Measurements from ENCODE around the gene LRRC37A2.
"Not testable (repeated sequence)": the region's sequence is repeated elsewhere in the genome, so short reads cannot be mapped to it uniquely, and the experiment has no call there.

The LRRC37A2 gene

DNA sequence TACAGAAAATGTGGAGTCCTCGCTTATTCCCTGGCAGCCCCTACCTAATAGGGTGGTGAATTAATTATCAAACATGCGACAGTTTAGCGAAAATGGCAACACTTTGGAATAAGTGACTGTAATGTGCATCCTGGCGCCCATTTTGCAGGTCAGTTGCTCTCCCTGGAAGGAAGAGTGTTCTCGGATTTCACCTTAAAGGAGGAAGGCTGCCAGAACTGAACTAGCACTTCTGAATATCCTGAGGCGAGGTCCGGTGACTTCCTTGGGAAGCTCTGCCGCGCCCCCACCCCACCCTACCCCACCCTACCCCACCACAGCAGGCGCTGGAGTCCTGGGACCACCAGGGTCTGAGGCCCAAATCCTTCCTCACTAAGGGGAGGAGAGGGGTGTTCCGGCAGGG is at the start of gene LRRC37A2:
Gene LRRC37A2 (plus strand): TSS at position 301 of the 400 bp plus-strand sequence. CDS start 245 bp downstream, outside the sequence.
- DNase-seq, result not testable (repeated sequence)

DNA sequence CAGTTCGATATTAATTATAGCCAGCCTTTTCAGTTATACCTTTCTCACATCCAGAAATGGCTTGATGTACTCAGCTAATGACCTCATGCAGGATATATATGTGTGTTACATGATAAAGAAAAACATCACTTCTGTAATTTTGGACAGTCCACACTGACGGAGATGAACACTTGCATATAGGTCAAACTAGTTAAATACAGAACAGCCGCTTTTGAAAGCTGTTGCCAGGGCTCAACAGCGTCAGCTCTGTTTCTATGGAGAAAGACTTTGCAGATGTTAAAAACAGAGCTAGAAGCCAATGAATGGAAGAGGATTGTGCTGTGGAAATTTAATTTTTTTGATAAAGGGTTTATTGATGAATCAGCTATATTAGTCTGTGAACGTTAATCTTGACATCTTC is 44.6 kb upstream of the LRRC37A2 start:
- not testable (repeated sequence) for DNase-seq

DNA sequence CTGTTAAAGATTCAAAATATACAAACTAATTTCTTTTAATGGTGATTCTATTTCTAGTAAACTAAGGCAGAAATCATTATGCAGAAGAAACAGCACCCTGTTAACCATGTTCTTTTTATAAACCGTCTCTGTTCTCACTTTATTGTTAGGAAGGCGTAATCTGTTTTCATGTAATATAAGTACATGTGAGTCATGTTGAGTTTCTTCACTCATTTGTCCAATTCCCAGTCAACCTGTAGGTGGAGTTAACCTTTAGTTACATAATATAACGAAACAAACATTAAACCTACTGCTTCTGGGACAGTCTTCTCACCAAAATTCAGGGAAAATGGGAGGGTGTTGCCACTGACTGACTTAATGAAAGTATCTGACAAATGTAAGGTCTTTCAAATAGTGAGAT is 37.8 kb upstream of the LRRC37A2 start:
- not testable (repeated sequence) for DNase-seq

DNA sequence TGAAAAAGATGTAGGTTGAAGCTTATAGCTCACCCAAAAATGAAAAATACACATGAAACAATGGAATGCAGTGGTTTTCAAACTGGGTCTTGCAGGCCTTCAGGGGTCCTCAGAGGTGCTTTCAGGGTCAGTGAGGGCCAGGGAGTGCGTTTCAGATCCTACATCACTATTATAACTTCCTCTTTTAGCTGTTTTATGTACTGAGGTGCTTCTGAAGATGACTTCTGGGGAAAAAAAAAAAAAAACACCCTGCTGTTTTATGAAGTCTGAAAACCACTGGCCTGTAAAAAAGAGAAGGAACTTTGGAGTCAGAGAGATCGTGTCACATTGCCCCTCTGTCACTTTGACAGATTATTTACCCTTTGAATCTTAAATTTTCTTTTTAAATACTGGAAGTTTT is 36.7 kb upstream of the LRRC37A2 start:
- DNase-seq, result not testable (repeated sequence)

DNA sequence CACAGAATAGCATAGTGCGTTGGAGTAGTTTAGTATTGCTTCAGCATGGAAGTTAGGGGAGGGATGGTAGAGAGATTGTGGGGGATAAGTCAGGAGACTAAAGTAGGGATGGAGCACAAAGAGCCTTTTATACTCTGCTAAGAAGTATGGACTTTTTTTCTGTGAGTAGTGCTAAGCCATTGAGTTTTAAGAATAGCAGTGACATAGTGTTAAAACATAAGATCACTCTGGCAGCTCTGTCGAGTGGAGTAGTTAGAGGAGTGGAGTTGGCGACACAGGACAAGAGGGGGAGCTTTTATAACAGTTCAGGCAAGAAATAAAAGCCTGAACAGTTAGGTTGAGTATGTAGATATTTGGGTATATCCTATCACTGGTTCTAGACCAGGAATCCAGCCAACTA is 33.4 kb upstream of the LRRC37A2 start:
- not testable (repeated sequence) for DNase-seq

DNA sequence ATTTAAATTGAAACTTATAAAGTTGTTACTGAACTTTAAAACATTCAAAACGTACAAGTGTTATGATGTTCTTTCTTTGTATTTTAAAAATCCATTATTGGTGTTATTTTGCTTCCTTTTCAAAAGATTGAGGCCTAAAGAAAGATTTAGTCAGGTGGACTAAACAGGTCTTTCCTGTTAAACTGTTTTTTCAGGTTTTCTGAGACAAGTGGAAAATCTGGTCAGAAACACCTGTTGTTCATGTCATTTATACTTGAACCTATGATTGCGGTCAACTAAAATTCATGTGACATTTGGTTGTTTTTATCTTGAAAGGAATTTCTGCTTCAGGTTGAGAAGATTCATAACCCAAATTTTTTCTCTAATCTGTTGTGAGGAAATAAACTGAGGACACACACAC is 31.0 kb upstream of the LRRC37A2 start:
- not testable (repeated sequence) for DNase-seq

DNA sequence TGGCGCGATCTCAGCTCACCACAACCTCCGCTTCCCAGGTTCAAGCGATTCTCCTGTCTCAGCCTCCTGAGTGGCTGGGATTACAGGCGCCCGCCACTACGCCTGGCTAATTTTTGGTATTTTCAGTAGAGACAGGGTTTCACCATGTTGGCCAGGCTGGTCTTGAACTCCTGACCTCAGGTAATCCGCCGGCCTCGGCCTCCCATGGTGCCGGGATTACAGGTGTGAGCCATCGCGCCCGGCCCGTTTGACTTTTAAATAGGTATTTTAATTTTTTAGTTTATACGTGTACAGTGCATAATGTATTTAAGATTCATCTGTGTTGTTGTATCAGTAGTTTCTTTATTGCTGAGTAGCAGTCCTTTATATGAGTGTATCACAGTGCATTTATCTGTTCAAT is 20.2 kb upstream of the LRRC37A2 start:
- not testable (repeated sequence) for DNase-seq

DNA sequence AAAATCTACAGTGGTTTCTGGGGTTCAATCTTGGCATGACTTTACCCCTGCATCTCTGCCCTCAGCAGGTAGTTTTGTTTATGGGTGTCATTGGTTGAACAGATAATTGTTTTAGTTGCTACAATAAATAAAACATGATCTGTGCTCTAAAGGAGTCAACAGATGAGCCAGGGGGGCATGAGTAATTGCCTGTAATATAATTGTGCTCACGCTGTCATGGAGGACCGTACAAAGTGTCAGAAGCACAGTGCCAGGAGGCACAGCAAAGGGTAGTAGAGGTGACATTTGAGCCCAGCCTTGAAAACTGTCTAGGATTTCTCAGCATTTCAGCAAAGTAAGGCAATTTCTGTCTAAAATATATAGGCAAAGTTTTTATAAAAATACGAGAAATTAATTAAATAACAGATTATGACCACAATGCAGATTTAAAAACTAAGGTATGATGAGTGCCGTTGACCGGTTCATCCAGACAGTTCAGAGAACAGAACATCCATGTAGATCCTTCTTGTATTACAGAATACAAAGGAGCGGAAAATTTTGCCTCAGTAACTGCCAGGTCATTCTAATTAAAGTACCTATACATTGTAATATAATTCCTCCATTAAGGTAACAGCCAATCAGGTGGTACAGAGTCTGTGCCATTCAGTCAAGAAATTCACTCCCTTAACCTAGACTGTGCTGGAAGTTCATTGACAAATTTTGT is 12.7 kb upstream of the LRRC37A2 start:
- not testable (repeated sequence) for DNase-seq

DNA sequence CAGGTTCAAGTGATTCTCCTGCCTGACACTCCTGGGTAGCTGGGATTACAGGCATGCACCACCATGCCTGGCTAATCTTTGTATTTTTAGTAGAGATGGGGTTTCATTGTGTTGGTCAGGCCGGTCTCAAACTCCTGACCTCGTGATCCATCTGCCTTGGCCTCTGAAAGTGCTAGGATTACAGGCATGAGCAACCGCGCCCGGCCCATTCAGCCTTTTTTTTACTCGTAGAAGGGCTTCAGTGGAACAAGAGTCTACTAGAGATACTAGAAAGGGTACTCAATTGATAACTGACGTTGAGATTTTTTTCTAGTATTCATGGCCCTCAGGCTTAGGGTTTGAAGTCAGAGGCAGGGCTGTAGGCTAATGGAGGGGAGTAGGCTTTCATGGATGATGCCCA is 6.4 kb upstream of the LRRC37A2 start:
- DNase-seq, result not testable (repeated sequence)

DNA sequence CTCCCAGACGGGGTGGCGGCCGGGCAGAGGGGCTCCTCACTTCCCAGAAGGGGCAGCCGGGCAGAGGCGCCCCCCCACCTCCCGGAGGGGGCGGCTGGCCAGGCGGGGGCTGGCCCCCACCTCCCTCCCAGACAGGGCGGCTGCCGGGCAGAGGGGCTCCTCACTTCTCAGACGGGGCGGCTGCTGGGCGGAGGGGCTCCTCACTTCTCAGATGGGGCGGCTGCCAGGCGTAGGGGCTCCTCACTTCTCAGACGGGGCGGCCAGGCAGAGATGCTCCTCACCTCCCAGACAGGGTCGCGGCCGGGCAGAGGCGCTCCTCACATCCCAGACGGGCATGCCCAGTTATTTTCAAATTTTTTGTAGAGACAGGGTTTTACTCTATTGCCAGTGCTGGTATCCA is 22.4 kb downstream of the LRRC37A2 start:
- DNase-seq, result not testable (repeated sequence)

DNA sequence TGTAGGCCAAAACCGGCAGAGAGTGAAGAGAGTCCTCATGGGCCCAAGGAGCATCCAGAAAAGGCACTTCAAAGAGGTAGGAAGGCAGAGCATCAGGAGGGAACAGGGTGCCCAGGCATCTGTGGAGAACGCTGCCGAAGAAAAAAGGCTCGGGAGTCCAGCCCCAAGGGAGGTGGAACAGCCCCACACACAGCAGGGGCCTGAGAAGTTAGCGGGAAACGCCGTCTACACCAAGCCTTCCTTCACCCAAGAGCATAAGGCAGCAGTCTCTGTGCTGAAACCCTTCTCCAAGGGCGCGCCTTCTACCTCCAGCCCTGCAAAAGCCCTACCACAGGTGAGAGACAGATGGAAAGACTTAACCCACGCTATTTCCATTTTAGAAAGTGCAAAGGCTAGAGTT is 36.3 kb downstream of the LRRC37A2 start:
- not testable (repeated sequence) for DNase-seq

DNA sequence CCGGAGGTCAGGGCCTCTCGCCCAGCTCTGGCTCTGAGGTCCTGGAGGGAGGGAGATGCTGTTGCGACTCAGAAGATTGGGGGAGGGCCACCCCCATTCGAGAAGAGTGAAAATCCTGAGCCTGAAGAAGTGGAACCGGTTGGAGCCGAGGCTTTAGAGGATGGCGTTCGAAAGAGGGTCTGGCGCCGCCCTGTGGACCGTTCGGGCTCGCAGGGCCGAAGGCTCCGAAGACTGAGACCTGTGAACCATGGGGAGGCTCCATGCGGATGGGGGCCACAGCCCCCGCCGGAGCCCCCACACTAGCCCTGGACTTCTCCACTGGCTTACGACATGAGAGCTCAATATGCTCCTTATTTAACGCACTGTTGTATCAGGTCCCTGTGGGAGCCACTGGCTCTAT is 46.9 kb downstream of the LRRC37A2 start:
- DNase-seq, result not testable (repeated sequence)

DNA sequence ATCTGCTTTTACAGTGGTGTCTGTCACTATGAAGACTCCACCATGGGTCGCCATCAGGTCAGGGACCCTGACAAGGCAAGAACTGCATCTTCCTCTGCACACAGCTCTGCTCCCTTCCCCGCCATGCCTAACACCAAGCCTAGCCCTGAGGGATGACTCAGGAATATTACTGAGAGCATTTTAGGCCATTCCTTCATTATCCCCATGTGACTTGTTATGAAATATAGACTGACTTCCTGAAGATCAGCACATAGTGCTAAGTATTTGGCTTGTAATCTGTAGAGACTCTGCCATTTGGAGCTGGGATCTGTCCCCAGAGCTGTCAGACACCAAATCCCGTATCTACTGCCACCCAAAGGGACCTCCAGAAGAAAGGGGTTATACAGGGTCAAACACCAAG is 47.8 kb downstream of the LRRC37A2 start:
- DNase-seq, result not testable (repeated sequence)

DNA sequence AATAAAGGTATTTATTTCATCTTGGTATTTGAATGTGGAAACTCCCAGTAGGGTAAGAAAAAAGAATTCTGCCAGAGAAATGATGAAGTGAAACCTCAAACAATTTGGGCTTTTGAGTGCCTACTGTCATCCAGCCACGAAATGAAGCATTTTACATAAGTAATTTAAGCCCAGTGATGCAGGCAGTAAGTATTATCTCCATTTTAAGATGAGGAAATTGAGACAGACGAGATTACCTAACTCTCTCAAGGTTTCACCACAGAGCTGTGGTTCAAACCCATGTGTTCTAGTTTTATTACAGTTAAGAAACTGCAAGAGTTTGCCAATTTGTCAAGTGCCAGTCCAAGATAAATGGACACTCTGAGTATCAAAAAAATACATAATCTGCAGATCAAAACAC is 54.0 kb downstream of the LRRC37A2 start:
- not testable (repeated sequence) for DNase-seq

DNA sequence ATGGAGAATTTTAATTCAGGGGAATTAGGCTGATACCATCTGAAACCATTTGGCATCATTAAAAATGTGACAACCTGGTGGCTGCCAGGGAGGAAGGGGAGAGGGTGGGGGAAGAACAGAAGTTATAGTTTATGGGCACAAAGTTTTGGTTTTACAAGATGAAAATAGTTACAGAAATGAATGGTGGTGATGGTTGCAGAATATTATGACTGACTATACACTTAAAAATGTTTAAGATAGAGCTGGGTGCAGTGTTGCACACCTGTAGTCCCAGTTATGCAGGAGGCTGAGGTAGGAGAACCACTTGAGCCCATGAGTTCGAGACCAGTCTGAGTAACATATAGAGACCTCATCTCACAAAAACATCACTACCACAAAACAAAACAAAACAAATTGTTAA is 54.7 kb downstream of the LRRC37A2 start:
- not testable (repeated sequence) for DNase-seq

DNA sequence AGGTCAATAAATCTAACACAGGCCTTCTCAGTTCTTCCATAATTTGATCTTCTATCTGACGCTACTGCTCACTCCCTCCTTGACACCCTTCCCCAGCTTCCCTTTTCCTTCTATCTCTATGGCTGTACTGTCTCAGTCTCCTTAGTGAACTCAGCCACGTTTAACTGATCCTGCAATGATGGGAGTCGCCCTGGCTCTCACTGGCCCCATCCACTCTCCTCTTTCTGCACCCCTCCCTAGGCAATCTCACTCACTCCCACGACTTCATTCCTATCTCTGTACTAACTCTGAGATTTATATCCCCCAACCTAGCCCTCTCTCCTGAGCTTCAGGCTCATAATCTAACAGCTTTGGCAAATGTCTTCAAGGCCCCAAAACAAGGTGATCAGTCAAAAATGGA is 59.5 kb downstream of the LRRC37A2 start:
- DNase-seq, result not testable (repeated sequence)

DNA sequence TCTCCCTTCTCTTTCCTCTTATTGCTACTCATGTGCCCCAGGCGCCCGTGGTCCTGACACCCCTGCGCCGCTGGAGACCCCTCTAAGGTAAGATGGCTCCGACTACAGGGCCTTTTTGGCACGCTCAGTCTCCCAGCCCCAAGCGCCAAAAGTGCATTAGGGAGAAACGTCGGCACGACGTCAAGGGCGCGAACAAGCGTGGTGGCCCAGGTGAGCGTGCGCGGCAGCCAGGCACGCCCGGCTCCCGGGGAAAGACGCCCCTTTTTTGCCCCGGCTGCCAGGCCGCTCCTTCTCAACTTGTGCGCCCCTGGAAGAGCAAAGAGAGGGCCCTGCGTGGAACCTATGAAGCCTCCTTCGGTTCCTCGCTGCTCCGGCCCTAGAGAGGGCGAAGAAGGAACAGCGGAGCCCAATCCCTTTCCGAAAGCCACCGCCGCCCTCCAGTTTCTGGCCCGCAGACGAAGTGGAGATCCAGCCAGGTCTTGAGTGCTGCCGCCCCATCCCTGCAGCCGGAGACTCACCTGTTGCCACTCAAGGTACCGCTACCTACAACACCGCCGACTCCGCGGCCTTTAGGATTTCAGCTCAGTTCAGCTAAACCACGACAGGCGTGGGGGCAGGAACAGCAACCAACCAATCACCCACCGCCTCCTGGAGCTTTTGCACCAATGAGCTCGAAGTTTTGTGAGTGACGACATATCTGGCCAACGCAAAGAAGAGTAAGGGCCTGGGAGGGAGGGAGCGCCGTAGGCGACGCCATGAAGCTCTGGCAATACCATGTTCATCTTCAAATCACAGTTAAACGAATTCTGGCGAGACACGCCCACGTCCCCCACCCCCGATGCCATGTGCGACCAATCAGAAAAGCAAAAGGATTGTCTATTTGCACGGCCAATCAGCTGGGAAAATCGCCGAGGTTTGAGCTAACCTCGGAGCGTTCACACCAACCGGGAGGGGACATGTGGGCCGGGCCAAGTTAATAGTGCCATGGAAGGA is 67.1 kb downstream of the LRRC37A2 start, which contains the start of gene ARL17A:
Gene ARL17A (minus strand): TSS at position 609 of the 993 bp plus-strand sequence. CDS start 3,369 bp downstream, outside the sequence.
- DNase-seq, result not testable (repeated sequence)

DNA sequence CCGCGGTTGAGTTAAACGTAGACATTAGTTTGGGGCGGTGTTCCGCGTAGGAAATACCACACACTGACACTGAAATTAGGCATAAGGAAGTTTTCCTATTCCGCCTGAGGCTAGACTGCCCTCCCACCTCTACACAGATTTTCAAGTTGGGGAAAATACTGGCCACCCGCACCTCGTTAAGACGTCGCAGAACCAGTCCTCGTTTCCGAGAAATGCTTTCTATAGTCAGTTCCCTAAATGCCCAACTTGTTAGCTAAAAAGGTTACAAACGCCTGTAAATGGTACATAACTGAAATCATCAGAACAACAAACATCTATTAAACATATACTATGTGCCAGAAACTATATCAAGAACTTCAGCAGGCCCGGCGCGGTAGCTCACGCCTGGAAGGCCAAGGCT is 67.8 kb downstream of the LRRC37A2 start:
- DNase-seq, result not testable (repeated sequence)

DNA sequence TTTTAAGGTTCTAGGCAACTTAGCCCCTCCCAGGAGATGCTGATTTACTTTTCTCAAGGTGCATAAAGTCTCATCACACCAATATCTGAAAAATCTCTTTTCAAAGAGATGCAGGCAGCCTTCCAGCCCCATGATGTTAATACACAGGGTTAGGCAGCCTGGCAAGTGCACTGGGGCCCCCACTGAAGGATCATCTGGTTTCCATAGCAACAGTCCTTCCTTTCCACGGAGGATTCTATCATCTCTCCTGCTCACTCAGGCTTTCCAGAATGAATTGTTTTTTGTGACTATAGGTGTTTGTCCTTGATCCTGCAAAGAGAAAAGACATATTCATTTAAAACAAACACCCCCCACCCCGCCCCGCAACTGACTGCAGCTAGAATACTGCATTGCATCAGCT is 73.2 kb downstream of the LRRC37A2 start:
- DNase-seq, result not testable (repeated sequence)

DNA sequence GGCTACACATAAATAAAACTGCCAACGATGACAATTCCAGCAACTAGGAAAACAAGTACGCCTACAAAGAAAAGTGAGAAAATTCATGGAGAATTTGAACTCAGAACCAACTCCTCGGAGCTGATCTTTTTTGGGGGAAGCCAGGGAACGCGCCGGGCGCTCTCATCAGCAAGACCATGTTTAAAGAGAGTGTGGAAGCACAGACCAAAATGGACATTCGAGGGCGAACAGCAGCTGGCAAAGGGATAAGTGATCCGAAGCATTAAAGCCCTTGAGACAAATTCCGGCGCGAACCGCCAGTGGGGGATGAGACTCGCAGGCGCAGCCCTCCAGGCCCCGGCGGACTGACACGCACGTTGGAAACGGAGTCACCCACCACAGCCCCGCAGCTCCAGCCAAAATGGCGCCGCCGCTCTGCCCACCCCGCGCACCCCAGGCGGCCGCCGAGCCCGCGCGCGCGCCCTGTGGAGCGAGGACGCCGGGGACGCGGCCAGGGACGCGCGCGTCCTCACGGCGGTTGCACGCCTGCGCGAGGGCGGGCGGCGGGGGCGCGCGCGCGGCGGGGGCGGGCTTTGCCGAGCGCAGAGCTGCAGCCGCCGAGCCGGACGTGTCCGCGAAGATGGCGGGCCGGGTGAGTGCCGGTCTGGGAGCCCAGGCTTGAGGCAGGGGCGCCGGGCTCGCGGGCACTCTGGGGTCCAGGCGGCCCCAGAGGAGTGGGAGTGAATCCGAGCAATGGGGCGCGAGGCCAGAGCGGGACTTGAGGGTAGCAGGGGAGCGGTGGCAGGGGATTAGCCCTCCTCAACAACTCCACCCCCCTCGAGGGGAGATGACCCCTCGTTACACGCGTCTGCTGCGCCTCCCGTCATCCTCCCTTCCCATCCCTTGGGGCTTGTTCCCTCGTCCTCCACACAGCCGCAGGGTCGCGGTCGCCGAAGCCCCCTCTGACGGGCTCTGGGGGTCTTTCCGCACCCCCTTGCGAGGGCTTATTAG is 78.2 kb downstream of the LRRC37A2 start, which contains the start of gene NSF:
Gene NSF (plus strand): TSS at position 513 of the 990 bp plus-strand sequence. CDS start 107 bp downstream, at position 620.
- DNase-seq, result not testable (repeated sequence)

DNA sequence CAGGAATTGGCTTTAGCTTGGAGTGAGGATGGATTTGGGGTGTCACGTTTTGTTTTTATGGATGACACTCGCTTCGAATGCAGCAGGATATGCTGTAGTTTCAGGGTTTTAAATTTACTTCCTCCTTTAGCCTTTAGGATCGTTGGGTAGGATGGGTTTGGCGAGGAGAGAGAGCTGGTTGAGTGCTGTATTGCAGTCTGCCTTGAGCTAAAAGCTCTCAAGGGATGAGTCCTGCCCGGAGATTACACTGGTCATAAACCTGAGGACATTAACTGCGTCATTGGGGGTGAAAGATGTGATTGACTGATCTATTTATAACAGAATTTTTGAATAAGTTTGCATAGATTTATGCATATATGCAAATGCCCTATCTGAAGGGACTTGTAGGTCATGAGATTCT is 79.1 kb downstream of the LRRC37A2 start:
- DNase-seq, result not testable (repeated sequence)

DNA sequence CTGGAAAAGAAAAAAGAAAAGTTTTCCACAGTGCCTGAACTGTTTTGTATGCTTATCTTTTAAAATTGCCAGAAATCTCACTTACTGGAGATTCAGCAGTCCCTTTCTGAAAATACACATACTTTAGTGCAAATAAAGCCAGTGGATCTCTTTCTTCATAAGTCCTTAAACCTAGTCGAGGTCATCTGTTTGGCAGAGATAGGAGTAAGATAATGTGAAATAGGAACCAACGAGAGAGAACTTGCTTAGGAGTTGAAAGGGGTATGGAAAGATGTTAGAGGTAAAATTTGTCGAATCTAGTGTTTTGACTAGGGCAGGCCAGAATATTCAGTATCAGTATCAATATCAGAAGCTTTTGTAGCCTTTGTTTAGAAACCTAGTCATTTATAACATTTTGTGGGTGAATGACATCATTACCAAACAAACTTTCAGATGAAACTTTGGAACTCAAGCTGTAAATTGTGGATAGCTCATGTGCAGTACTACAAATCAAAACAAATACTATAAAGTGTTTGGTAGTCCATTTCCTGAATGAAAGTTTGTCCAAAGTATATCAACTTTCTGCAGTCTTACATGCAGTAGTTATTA is 86.2 kb downstream of the LRRC37A2 start:
- DNase-seq, result not testable (repeated sequence)

Data from HCEC 1CT (cell line).